T-helper 1 cell (primary cell): ENCODE measurements around the gene ZDBF2.
A peak's percentile ranks its signal among the peaks of the same experiment; 100 is the strongest.
"Not testable (repeated sequence)": the region's sequence is repeated elsewhere in the genome, so short reads cannot be mapped to it uniquely, and the experiment has no call there.

Source experiments
- DNase-seq, 5 donors: peaks; one replicate each; pipeline ENCODE4 v3.0.0-alpha.2; 2012 to 2020
- total RNA-seq, 4 donors: gene quantifications; one replicate each; lab custom pipeline; 2026; lab: John Stamatoyannopoulos, UW

The ZDBF2 gene
- 27.0 to 65.8 (median 49.3) reads per million in 4 donors for total RNA-seq

DNA sequence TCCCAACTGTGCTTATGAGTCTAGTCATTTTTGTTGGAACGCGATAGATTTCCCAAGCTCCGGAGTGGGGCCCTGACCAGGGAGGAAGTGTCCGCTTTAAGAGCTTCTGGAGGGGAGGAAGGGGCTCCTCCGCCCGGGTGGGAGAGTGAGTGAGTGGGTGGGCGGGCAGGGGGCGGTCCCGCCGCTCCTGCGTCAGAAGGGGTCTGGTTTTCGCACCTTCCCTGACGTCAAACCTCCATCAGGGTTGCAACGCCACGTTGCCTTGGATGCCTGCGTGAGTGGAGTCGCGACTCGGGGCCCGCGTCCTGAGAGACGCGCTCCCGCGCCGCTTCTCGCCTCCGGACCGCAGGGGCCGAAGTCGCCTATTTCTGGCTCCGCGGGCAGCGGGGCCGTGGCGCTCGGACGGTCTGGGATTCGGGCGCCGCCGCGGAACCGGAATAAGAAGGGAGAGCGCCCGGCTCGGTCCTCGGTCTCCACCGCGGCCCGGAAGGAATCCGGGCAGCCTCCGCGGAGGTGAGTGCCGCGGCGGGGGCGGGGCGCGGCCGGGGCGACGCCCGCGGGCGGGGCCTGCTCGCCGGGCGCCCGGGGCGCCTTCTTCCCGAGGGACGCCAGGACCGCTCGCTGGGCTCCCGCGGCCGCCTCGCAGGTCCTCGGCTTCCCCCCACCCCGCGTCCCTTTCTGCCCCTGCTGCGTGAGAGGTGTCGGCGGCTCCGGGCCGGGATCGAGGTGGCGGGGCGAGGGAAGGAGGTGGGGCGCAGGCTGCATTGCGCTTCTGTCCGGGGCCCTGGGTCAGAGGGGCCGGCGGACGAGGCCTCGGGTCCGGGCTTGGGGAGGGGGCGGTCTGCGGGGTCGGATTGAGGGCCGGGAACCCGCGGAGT, at the start of gene ZDBF2:
ZDBF2 (plus strand) TSS at position 230 of the 878 bp plus-strand sequence. CDS start 7,187 bp downstream, outside the sequence.
- DNase-seq, result peak in 4 of 5 donors; percentile 16 to 69 (median 34)

DNA sequence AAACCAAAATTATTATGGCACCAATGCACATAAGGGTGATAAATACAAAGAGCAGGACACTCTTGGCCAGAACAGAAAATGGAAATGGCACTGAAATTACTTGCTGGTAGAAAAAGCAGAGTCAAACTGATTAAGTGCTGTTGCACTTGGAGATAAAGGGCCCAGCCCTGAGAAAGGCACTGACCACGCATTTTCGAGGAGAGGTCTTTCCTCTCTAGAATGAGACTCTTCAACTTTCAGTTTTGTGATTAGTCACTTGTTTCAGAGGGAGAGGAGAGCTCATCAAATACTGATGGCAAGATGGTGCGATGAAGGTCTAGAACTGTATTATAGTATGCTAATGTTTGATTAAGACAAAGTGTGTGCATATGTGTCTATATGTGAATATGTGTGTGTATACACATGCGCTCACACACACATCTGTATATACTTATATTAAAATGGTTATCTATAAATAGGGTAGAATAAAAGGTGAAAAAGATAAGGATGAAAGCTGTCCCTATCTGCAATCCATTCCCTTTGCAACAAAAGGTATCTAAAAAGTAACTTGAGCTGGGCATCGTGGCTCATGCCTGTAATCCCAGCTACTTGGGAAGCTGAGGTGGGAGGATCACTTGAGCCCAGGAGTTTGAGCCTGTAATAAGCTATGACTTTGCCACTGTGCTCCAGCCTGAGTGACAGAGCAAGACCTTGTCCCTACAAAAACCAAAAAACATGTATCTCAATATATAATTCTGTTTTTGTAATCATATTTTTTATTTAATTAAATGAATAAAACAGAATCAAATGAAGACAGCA, 48.8 kb upstream of the ZDBF2 start:
- peak in 1 of 5 donors; percentile 52 for DNase-seq

DNA sequence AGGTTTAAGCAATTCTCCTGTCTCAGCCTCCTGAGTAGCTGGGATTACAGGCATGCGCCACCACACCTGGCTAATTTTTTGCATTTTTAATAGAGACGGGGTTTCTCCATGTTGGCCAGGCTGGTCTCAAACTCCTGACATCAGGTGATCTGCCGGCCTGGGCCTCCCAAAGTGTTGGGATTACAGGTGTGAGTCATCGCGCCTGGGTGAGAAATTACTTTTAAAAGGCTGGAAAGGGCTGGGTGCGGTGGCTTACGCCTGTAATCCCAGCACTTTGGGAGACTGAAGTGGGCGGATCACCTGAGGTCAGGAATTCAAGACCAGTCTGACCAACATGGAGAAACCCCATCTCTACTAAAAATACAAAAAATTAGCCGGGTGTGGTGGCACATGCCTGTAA, 45.8 kb upstream of the ZDBF2 start:
- not testable (repeated sequence) for DNase-seq

GRCh38 chr2:206229642-206230041, 44.8 kb upstream of the ZDBF2 start:
- DNase-seq, result no peak

- no peak for DNase-seq
Measured at GRCh38 chr2:206230060-206230762, 44.3 kb upstream of the ZDBF2 start.

GRCh38 chr2:206231669-206232286, 42.7 kb upstream of the ZDBF2 start:
- no peak for DNase-seq

GRCh38 chr2:206232287-206233035, 42.0 kb upstream of the ZDBF2 start:
- DNase-seq, result no peak

DNA sequence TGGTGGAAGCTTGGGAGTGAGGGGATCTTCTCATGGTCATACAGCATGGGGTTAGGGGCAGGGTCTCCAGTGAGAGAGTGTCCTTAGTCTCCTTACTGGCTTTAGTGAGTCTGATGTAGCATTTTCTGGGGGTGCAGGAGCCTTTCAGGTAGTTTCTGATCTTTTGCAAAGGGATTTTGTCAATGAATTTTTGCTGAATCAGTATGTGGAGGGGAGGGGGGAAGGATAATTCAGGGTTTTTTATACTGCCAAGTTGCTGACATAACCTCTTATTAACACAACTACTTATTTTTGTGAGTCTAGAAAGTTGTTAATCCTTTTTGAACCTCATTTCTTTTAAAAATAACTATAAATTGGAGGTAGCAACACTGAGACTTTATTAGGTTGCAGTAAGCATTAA, 35.3 kb upstream of the ZDBF2 start:
- no peak for DNase-seq

DNA sequence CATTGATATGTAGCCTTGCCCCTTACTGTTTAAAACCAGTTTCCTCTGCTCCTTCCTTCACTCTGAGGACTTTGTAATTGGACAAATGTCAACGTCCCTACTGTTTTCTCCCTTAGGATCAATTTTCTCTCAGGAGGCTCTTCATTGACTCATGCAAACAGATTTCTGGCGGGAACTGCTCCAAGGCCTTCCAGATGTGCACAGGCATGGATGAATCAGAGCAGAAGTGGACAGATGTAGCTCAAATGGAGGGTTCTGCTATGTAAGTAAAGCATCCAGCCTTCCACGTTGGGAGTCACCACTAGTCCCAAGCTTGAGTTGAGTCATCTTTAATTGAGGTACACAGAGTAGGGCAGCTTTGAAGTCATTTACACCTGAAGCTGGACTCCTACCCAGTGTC, 34.1 kb upstream of the ZDBF2 start:
- DNase-seq, result no peak

- DNase-seq, result no peak
Measured at GRCh38 chr2:206241736-206242135, 32.7 kb upstream of the ZDBF2 start.

GRCh38 chr2:206245265-206245672, 29.2 kb upstream of the ZDBF2 start:
- peak in 1 of 5 donors; percentile 6 for DNase-seq

DNA sequence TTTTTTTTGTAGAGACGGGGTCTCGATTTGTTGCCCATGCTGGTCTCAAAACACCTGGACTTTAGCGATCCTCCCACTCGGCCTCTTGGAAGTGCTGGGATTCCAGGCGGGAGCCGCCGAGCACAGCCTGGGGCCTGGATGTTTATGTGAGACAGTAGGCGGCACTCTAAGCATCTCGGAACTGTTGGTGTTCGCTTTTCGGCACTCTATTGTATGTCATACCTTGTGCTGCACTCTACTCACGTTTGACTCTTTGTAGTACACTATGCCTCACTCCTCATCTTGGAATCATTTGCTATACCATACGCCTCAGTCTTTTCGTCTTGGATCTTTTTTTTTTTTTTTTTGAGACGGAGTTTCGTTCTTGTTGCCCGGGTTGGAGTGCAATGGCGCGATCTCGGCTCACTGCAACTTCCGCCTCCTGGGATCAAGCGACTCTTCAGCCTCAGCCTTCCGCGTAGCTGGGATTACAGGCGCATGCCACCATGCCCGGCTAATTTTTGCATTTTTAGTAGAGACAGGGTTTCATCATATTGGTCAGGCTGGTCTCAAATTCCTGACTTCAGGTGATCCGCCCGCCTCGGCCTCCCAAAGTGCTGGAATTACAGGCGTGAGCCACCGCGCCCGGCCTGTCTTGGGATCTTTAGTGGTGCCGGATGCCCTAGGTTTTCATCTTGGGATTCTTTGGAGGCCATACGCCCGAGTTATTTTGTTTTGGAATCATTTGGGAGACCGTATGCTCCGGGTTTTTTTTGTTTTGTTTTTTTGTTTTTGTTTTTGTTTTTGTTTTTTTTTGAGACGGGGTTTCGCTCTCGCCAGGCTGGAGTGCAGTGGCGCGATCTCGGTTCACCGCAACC, 24.2 kb upstream of the ZDBF2 start:
- DNase-seq, result peak in 1 of 5 donors; percentile 20

DNA sequence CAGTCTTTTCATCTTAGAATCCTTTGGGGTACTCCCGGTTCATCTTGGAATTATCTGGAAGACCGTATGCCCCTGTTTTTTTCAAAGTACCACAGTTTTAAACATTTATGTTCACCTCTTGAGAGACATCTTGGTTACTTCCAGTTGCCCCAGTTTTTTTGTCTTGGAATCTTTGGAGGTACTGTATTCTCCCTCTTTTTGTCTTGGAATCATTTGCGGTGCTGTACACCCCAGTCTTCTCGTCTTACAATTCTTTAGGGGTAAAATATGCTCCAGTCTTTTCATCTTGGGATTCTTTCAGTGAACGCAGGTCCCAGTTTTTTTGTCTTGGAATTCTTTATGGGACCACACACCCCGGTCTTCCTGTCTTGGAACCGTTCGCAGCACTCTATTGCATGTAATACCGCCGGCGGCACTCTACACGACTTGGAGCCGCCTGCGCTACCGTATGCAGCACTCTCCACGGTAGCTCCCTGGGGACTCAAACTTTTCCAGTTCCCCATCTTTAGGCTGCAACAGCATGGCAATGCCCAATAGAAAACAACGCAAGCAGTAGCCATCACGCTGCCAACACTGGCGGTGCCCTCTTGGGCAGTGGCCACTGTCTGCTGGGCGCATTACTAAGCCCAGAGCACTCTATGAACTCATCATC, 21.2 kb upstream of the ZDBF2 start:
- DNase-seq, result no peak

- no peak for DNase-seq
Measured at GRCh38 chr2:206253777-206254166, 20.7 kb upstream of the ZDBF2 start.

- no peak for DNase-seq
Measured at GRCh38 chr2:206255003-206255402, 19.5 kb upstream of the ZDBF2 start.

DNA sequence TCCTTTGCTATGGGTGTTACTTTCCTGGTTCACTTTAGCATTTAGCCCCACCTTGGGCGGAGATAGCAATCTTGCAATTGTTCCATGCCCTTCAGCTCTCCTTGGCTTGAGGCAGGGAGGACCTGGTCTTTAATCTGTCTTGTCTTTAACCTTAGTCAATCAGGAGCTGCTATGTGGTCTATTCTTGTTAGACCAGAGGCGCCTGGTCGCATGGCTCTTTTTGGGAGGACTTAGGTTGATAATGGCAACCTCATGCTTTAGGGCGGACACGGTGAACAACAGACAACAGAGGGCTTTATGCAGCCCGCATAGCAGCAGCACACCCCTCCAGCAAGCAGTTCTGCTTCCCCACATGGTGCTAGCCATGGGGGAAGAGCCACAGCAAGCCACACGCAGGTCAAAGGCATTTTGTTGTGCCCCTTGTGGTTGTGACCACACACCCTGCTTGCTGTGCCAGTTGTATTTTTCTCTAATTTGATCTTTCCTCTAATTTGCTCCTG, 17.7 kb upstream of the ZDBF2 start:
- DNase-seq, result no peak

DNA sequence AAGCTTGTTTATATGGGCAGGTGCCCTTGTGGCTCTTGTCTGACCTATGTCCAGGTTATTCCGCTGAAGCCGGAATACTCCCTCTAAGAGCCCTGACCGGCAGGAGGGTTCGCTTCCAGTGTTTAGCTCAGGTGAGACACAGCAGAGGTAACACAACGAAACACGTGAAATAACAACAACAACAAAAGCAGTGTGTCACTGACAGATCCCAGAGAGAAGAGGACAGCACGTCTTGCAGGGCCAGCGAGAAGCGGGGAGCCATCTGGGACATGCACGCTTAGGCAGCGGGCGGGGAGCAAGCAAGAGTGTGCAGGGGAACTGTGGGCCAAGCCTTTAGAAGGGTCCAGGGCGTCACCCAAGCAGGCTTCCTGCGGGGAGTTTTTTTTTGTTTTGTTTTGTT, 17.1 kb upstream of the ZDBF2 start:
- no peak for DNase-seq

DNA sequence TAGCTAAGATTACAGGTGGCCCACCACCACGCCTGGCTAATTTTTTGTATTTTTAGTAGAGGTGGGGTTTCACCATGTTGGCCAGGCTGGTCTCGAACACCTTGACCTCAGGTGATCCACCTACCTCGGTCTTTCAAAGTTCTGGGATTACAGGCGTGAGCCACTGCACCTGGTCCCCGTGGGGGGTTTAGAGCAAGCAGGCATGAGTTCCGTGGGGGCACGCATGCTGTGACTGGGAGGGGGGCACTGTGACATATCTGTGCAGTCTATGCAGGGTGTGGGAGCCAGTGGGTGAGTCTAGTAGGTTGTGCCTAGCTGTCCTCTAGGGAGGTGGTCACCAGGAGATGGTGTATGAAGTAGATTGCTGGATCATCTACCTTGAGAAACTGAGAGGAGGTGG, 16.6 kb upstream of the ZDBF2 start:
- no peak for DNase-seq

- DNase-seq, result not testable (repeated sequence)
Measured at GRCh38 chr2:206258615-206259014, 15.8 kb upstream of the ZDBF2 start.
